Activated T-helper 2 cell treated with anti-CD3 and anti-CD28 coated beads, Interferon-gamma antibody, Interleukin-2, Interleukin-4, amounts not matched to agents 10 μg/mL and 5 μg/mL and 100 μg/mL, durations not matched to agents 14 hours and 24 hours and 36 hours (primary cell): Measurements from ENCODE around the gene STRN. TPM values are rescaled to one million over a fixed set of nuclear protein-coding genes. Genes with fewer than 3 reads are reported as not detected.
A peak's percentile ranks its signal among the peaks of the same experiment; 100 is the strongest.
"Not testable (repeated sequence)": the region's sequence is repeated elsewhere in the genome, so short reads cannot be mapped to it uniquely, and the experiment has no call there.

ENCODE experiments used
- DNase-seq: peaks from one replicate; pipeline ENCODE4 v3.0.0; 2021; ENCODE audit warnings: low spot score
- H3K27ac Mint-ChIP-seq: one replicate; pipeline ENCODE4 v1.8.0; 2021; ENCODE audit warnings: mixed read lengths
- H3K27me3 Mint-ChIP-seq: one replicate; pipeline ENCODE4 v1.8.0; 2021; ENCODE audit warnings: low read depth, mixed read lengths
- H3K36me3 Mint-ChIP-seq: one replicate; pipeline ENCODE4 v1.8.0; 2021; ENCODE audit warnings: low read depth, mixed read lengths
- H3K4me1 Mint-ChIP-seq: one replicate; pipeline ENCODE4 v1.8.0; 2021; ENCODE audit warnings: low read depth, mixed read lengths
- H3K4me3 Mint-ChIP-seq: one replicate; pipeline ENCODE4 v1.8.0; 2021; ENCODE audit warnings: low read depth, mild to moderate bottlenecking, moderate library complexity, mixed read lengths
- H3K9me3 Mint-ChIP-seq: one replicate; pipeline ENCODE4 v1.8.0; 2021; ENCODE audit warnings: mixed read lengths
- intact Hi-C: fragments of 100-400 bp; cut with micrococcal nuclease; formaldehyde crosslinking; loops from one replicate; pipeline ENCODE4 v1.15.1; 2023
- total RNA-seq: library from RNA; stranded (reverse); gene quantifications from 2 replicates; pipeline ENCODE4 v1.2.3, GENCODE V29; 2022

Gene STRN, protein sequence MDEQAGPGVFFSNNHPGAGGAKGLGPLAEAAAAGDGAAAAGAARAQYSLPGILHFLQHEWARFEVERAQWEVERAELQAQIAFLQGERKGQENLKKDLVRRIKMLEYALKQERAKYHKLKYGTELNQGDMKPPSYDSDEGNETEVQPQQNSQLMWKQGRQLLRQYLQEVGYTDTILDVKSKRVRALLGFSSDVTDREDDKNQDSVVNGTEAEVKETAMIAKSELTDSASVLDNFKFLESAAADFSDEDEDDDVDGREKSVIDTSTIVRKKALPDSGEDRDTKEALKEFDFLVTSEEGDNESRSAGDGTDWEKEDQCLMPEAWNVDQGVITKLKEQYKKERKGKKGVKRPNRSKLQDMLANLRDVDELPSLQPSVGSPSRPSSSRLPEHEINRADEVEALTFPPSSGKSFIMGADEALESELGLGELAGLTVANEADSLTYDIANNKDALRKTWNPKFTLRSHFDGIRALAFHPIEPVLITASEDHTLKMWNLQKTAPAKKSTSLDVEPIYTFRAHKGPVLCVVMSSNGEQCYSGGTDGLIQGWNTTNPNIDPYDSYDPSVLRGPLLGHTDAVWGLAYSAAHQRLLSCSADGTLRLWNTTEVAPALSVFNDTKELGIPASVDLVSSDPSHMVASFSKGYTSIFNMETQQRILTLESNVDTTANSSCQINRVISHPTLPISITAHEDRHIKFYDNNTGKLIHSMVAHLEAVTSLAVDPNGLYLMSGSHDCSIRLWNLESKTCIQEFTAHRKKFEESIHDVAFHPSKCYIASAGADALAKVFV
- 27.7 and 29.7 TPM in 2 replicates for total RNA-seq

DNA sequence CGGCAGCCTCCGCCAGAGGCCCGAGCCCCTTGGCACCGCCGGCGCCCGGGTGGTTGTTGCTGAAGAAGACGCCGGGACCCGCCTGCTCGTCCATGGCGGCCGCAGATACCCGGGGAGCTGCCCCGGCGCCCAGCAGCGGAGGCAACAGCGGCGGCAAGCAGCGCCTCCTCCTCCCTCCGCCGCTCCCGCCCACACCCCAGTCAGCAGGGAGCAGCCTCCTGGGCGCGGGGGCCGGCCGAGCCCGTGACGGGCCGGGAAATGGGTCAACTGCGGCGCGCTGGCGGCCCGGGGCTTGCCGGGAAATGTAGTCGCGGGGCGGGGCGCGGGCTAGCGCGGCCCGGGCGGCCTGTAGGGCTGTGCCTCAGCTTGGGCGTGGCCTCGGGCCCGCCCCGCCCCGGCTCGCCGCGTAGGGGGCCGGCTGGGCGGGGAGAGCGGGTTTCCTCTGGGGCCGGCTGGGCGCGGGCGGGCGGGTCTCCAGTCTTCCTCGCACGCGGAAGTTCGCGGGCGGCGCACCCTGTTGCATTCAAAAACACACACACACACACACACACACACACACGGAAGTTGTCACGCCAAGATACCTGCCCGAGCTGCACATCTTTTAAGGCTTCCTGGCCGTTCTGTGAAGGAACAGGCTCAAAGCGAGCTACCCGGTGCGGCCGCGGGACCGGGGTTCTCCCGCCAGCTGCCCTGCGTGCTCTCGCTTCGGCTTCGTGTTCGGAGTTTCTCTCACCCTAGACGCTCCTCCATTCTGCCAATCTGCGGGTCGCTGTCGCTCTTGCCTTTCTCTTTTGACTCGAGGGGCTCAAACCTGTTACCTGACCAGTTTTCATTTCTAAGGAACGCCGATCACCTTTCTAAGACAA, at the start of gene STRN:
STRN (minus strand) TSS at position 167 of the 866 bp plus-strand sequence; CDS start at position 94, 73 bp downstream.
- H3K27me3 Mint-ChIP-seq, result no peaks in the 10 kb centered on the region
- H3K4me1 Mint-ChIP-seq, result peaks cover 33% of the 10 kb centered on the region
- intact Hi-C loops, result loop anchor here (1.0 to 10.0 kb wide), 5 partner anchors 118 to 722 kb away; partner anchors contain the start of genes CEBPZ, FEZ2, GPATCH11 and HEATR5B
- DNase-seq, result peak; percentile 98
- peak within 1 kb of the TSS; percentile 96 for H3K27ac Mint-ChIP-seq
- no peaks in the 10 kb centered on the region for H3K9me3 Mint-ChIP-seq
- H3K4me3 Mint-ChIP-seq, result peak within 1 kb of the TSS; percentile 96
- peaks cover 4% of the 10 kb centered on the region for H3K36me3 Mint-ChIP-seq

DNA sequence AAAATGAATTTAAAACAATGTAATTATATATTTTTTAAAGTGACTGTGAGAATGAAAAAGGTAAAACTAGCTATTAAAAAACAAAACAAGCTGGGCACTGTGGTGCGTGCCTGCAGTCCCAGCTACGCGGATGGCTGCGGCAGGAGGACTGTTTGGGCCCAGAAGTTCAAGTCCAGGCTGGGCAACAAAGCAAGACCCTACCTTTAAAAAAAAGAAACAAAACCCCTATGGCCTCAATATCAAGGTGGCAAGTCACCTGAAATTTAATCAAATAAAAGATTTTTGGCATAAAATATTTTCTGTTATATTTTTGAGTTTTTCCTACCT, 46.9 kb upstream of the STRN start:
- H3K4me1 Mint-ChIP-seq, result peaks cover 7% of the 10 kb centered on the region
- no peak overlapping the region for H3K4me3 Mint-ChIP-seq
- DNase-seq, result no peak

DNA sequence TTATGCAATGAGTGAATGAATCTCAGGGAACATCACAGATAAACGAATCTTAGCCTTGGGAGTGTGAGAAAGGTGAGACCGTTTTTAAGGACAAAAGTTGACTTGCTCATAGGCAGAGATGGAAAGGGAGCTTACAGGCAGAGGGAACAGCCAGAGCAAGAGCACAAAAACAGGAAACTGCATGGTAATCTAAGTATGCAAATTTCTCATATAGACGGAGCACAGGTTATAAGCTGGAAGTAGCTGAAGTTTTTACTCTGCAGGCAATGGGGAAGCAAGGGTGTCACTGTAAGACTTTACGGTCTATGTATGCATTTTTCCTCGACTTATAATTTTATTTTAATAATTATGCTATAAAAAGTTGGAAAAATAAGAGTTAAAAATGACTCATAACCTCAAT, 44.8 kb upstream of the STRN start:
- no peaks in the 10 kb centered on the region for H3K9me3 Mint-ChIP-seq
- no peak overlapping the region for H3K4me3 Mint-ChIP-seq
- H3K27ac Mint-ChIP-seq, result no peak overlapping the region
- peaks cover 7% of the 10 kb centered on the region for H3K4me1 Mint-ChIP-seq
- intact Hi-C loops, result no loop called here
- peaks cover 39% of the 10 kb centered on the region for H3K36me3 Mint-ChIP-seq
- no peaks in the 10 kb centered on the region for H3K27me3 Mint-ChIP-seq
- DNase-seq, result no peak

More for the DNA sequence above, 46.9 kb upstream of the STRN start:
- H3K27me3 Mint-ChIP-seq, result no peaks in the 10 kb centered on the region
- H3K36me3 Mint-ChIP-seq, result peaks cover 42% of the 10 kb centered on the region
- H3K9me3 Mint-ChIP-seq, result no peaks in the 10 kb centered on the region
- intact Hi-C loops, result no loop called here
- no peak overlapping the region for H3K27ac Mint-ChIP-seq

DNA sequence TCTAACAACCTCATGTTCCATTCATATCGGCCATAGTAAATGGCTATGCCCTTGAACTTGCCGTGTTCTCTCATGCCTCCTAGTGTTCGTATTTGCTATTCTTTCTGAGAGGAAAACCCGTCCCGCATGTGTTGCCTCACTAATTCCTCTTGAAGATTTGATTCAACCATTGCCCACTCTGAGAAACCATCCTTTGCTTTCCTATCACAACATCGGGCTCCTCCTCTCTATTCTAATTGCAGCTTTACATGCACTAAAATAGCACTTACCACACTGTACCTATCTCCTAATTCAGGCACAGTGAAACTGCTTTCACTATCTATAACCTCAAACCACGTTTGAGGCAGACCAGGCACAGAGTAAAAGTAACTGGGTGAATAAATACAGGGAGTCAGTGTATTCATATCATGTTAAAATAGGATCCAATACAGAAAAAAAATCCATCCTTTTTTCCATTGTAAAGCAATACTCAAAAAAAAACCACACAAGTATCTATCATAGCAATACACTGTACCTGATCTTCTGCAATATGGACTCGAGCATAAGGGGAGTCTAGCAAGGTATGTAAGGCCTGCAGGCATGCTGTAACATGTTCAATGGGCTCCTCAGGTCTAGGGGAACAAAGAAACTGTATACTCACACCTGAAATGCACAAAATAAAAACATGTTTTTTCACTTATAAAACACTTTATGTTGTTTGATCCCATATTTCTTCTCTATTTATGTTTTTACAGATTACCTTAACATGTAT, 39.0 kb upstream of the STRN start:
- peak; percentile 11 for DNase-seq
- Mint-ChIP-seq H3K9me3 (no peaks in the 10 kb centered on the region), H3K27ac (peak overlapping the region; percentile 10), H3K36me3 (peaks cover 44% of the 10 kb centered on the region), H3K4me3 (peak overlapping the region; percentile 7), H3K4me1 (peaks cover 11% of the 10 kb centered on the region), H3K27me3 (no peaks in the 10 kb centered on the region)
- intact Hi-C loops, result loop anchor here (2.0 to 10.0 kb wide), 2 partner anchors 150 to 220 kb away; no protein-coding TSS in a partner anchor

DNA sequence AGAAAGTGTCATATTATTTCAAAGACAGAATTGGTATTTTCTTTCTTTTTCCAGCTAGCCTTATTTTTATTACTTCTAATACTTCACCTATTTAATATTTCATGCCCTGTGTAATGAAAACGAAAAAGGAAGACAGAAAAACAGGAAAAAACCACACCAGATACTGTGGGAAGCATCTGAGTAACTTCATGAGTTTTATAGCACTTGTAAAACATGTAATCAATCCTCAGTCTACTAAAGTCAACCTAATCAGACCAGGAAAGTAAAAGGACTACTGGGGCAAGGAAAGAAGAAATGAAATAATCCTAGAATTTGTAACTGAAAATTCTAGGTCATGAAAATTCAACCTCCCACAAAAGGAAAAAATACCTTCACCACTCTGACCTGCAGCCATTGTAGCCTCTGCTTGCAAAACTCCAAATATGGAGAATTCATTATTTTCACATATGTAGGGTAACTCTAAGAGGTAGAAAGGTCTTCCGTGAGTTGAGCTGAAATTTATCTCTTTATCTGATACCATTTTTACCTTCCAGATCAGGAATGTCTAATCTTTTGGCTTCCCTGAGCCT, 34.7 kb upstream of the STRN start:
- intact Hi-C loops, result loop anchor here (10.0 kb wide), 1 partner anchor 146 kb away; no protein-coding TSS in a partner anchor
- peaks cover 11% of the 10 kb centered on the region for H3K4me1 Mint-ChIP-seq

DNA sequence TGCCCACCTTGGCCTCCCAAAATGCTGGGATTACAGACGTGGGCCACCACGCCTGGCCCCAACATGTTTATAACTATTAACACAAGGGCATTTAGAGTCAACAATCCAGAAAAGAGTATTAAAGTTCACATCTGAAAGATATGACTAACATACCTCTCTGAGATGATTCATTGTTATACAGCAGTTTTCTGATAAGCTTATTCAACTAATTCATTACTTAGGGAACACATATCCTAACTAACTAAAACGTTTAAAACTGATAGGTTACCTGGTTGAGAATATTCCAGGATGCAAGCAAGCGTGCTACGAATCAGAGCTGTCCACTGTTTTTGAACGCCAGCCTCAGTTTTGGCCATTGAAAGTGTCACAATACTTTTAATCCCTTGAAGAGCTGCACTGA, 34.0 kb upstream of the STRN start:
- peaks cover 48% of the 10 kb centered on the region for H3K36me3 Mint-ChIP-seq
- intact Hi-C loops, result loop anchor here (10.0 kb wide), 1 partner anchor 146 kb away; no protein-coding TSS in a partner anchor
- no peak overlapping the region for H3K4me3 Mint-ChIP-seq
- no peaks in the 10 kb centered on the region for H3K27me3 Mint-ChIP-seq
- H3K4me1 Mint-ChIP-seq, result peaks cover 8% of the 10 kb centered on the region
- DNase-seq, result no peak
- no peak overlapping the region for H3K27ac Mint-ChIP-seq
- no peaks in the 10 kb centered on the region for H3K9me3 Mint-ChIP-seq

More for the DNA sequence above, 34.7 kb upstream of the STRN start:
- Mint-ChIP-seq H3K27me3 (no peaks in the 10 kb centered on the region), H3K4me3 (no peak overlapping the region), H3K9me3 (no peaks in the 10 kb centered on the region), H3K36me3 (peaks cover 49% of the 10 kb centered on the region), H3K27ac (no peak overlapping the region)
- DNase-seq, result no peak

DNA sequence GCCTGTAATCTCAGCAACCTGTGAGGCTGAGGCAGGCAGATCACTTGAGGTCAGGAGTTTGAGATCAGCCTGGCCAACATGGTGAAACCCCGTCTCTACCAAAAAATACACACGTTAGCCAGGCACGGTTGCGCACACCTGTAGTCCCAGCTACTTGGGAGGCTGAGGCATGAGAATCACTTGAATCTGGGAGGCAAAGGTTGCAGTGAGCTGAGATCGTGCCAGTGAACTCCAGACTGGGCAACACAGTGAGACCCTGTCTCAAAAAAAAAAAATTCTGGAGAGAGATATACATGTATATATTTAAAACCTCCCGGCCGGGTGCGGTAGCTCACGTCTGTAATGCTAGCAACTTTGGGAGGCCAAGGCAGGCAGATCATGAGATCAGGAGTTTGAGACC, 33.1 kb upstream of the STRN start:
- H3K27me3 Mint-ChIP-seq, H3K4me1 Mint-ChIP-seq, intact Hi-C loops, H3K4me3 Mint-ChIP-seq, H3K9me3 Mint-ChIP-seq, DNase-seq, H3K27ac Mint-ChIP-seq: not testable (repeated sequence)
- peaks cover 39% of the 10 kb centered on the region for H3K36me3 Mint-ChIP-seq

DNA sequence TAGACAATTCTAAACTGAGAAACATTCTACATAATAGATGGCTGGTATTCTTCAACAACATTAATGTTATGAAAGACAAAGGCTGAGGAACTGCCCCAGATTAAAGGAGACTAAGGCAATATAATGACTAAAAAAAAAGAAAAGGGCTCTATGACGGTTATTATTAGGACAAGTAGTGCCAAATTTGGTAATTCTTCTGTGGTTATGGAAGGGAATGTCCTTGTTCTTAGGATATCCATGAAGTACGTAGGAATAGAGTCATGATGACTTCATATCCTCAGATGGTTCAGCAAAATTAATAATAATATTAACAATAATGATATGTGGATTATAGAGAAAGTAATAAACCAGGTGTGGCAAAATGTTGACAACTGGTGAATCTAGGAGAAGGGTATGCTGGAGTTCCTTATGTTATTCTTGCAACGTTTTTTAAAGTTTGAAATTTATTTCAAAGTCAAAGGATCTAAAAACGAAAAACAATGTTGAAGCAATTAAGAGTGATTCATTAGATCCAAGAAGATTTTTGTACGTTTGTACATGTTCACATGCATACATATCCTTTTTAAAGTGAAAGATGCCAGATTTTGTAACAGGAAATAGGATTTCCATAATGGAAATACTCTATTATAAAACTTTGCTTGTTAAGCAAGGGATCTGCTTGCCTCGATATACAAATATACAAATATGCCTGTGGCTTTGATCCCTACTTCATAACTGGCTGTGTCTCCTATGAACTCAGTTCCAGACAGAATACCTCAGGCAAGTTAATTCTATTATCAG, 27.7 kb upstream of the STRN start:
- Mint-ChIP-seq H3K9me3 (no peaks in the 10 kb centered on the region), H3K27ac (no peak overlapping the region), H3K36me3 (peaks cover 18% of the 10 kb centered on the region), H3K4me1 (no peaks in the 10 kb centered on the region), H3K4me3 (no peak overlapping the region), H3K27me3 (no peaks in the 10 kb centered on the region)
- DNase-seq, result no peak
- intact Hi-C loops, result no loop called here

DNA sequence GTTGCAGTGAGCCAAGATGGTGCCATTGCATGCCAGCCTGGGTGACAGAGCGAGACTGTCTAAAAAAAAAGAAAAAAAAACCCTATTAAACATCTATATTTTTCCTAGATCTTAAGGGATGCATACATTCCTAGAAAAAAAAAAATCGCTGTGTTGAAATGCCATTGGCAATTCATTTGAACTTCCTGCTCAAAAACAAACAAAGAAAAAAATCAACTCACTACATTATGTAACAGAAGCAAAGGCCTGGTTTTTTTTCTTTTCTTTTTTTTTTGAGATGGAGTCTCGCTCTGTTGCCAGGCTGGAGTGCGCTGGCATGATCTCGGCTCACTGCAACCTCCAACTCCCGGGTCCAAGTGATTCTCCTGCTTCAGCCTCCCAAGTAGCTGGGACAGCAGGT, 21.7 kb upstream of the STRN start:
- H3K4me3 Mint-ChIP-seq, result no peak overlapping the region
- peaks cover 16% of the 10 kb centered on the region for H3K36me3 Mint-ChIP-seq
- H3K4me1 Mint-ChIP-seq, result no peaks in the 10 kb centered on the region
- no peak overlapping the region for H3K27ac Mint-ChIP-seq
- intact Hi-C loops, result no loop called here
- no peaks in the 10 kb centered on the region for H3K9me3 Mint-ChIP-seq
- no peak for DNase-seq
- H3K27me3 Mint-ChIP-seq, result no peaks in the 10 kb centered on the region

DNA sequence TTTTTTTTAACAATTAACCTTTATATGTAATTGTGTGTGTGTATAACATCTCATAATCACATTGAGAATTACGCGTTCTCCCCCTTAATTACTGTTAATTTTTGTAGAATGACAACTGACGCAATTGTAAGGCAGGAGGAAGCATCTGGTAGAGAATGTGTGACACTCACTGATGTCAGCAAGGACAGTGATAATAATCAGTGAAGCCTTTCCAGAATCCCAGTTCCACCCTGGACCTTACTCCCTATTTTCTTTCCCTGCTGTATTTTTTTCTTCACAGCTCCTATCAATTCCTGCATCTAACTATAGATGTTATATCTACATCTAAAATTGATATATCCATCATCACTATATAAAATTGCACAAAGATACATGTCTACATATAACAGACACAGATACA, 16.1 kb upstream of the STRN start:
- H3K27ac Mint-ChIP-seq, result no peak overlapping the region
- intact Hi-C loops, result no loop called here
- no peaks in the 10 kb centered on the region for H3K9me3 Mint-ChIP-seq
- H3K27me3 Mint-ChIP-seq, result no peaks in the 10 kb centered on the region
- H3K4me1 Mint-ChIP-seq, result no peaks in the 10 kb centered on the region
- no peak overlapping the region for H3K4me3 Mint-ChIP-seq
- H3K36me3 Mint-ChIP-seq, result peaks cover 19% of the 10 kb centered on the region
- no peak for DNase-seq

DNA sequence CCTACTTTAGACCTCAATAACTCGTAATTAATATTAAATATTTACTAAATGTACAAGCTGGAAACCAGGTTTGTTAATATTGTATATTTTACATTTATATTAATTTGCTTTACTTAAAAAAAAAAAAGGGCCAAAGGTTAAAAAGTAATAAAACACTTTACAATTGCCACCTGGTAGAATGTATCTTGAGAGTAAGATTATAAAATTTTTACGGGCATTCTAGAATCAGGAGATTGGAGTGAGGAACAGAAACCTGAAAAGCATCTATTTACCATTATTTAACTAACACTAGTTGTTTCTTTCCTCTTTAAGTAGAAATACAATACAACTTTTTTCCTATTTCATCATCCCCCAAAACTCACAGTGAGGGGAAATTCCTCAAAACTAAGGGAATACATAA, 15.6 kb upstream of the STRN start:
- Mint-ChIP-seq H3K36me3 (peaks cover 19% of the 10 kb centered on the region), H3K27ac (no peak overlapping the region), H3K4me1 (no peaks in the 10 kb centered on the region), H3K9me3 (no peaks in the 10 kb centered on the region), H3K27me3 (no peaks in the 10 kb centered on the region), H3K4me3 (no peak overlapping the region)
- DNase-seq, result no peak
- intact Hi-C loops, result no loop called here
